Suprapubic skin (tissue), 3 donors: ENCODE data around the gene AGAP6.

Experiments used
- CTCF ChIP-seq, 2 donors: fragments of 200-600 bp in 1 of 2; fragments of 450-650 bp in 1 of 2; sonication (generic) in 1 of 2; IDR thresholded peaks; one replicate each; pipeline ENCODE4 v1.5.1; 2016 to 2019; ENCODE audit warnings: antibody characterized with exemption in 2 of 2, mild to moderate bottlenecking in 1 of 2, moderate library complexity in 1 of 2
- POLR2A ChIP-seq, 2 donors: fragments of 450-650 bp; IDR thresholded peaks; one replicate each; pipeline ENCODE4 v1.6.1; 2017; ENCODE audit warnings: antibody characterized with exemption in 2 of 2, mild to moderate bottlenecking in 2 of 2, moderate library complexity in 2 of 2

- no peak for TF ChIP-seq CTCF (IDR thresholded peaks at IDR 0.05)
- no peak for TF ChIP-seq POLR2A (IDR thresholded peaks at IDR 0.05)
Observed at GRCh38 chr10:50027195-50027594, 39.0 kb downstream of the AGAP6 start.
